ENCODE results near the gene PITPNC1.
"Not testable (repeated sequence)": the region's sequence is repeated elsewhere in the genome, so short reads cannot be mapped to it uniquely, and the experiment has no call there.

The PITPNC1 gene

GRCh38 chr17:67700037-67700724 lies 323.1 kb downstream of the PITPNC1 start:
- no peaks in the 10 kb centered on the region for H3K27me3 ChIP-seq (ENCODE audit: control insufficient read depth in 2 of 2, insufficient read depth in 2 of 2, low read length in 2 of 2)
- no peaks in the 10 kb centered on the region for H3K4me1 ChIP-seq (ENCODE audit: control insufficient read depth in 2 of 2, insufficient read depth in 2 of 2, low read length in 2 of 2)
- no peak overlapping the region for H3K9ac ChIP-seq (ENCODE audit: low read depth in 1 of 2, low read length in 2 of 2)
- H3K36me3 ChIP-seq (ENCODE audit: control insufficient read depth in 2 of 2, insufficient read depth in 2 of 2, low read length in 2 of 2) = no peaks in the 10 kb centered on the region
- no peaks in the 10 kb centered on the region for H3K9me3 ChIP-seq (ENCODE audit: control insufficient read depth in 2 of 2, low read length in 2 of 2)
- H3K27ac ChIP-seq (ENCODE audit: low read depth in 2 of 2, low read length in 2 of 2) = no peak overlapping the region
- no peak overlapping the region for H3K4me3 ChIP-seq (ENCODE audit: low read length in 2 of 2)

GRCh38 chr17:67700725-67701119 lies 323.6 kb downstream of the PITPNC1 start:
- H3K9ac ChIP-seq (ENCODE audit: low read depth in 1 of 2, low read length in 2 of 2) = no peak overlapping the region
- no peaks in the 10 kb centered on the region for H3K4me1 ChIP-seq (ENCODE audit: control insufficient read depth in 2 of 2, insufficient read depth in 2 of 2, low read length in 2 of 2)
- H3K27me3 ChIP-seq (ENCODE audit: control insufficient read depth in 2 of 2, insufficient read depth in 2 of 2, low read length in 2 of 2) = no peaks in the 10 kb centered on the region
- no peak overlapping the region for H3K27ac ChIP-seq (ENCODE audit: low read depth in 2 of 2, low read length in 2 of 2)
- no peaks in the 10 kb centered on the region for H3K36me3 ChIP-seq (ENCODE audit: control insufficient read depth in 2 of 2, insufficient read depth in 2 of 2, low read length in 2 of 2)
- H3K4me3 ChIP-seq (ENCODE audit: low read length in 2 of 2) = no peak overlapping the region
- no peaks in the 10 kb centered on the region for H3K9me3 ChIP-seq (ENCODE audit: control insufficient read depth in 2 of 2, low read length in 2 of 2)

- H3K27me3 ChIP-seq (ENCODE audit: control insufficient read depth in 2 of 2, insufficient read depth in 2 of 2, low read length in 2 of 2) = not testable (repeated sequence)
Observed at GRCh38 chr17:67702861-67703260, 325.8 kb downstream of the PITPNC1 start.

GRCh38 chr17:67707442-67707841 lies 330.4 kb downstream of the PITPNC1 start:
- H3K36me3 ChIP-seq (ENCODE audit: control insufficient read depth in 2 of 2, insufficient read depth in 2 of 2, low read length in 2 of 2) = no peaks in the 10 kb centered on the region
- no peaks in the 10 kb centered on the region for H3K27me3 ChIP-seq (ENCODE audit: control insufficient read depth in 2 of 2, insufficient read depth in 2 of 2, low read length in 2 of 2)
- no peaks in the 10 kb centered on the region for H3K4me1 ChIP-seq (ENCODE audit: control insufficient read depth in 2 of 2, insufficient read depth in 2 of 2, low read length in 2 of 2)

More at GRCh38 chr17:67702861-67703260, 325.8 kb downstream of the PITPNC1 start:
- not testable (repeated sequence) for H3K36me3 ChIP-seq (ENCODE audit: control insufficient read depth in 2 of 2, insufficient read depth in 2 of 2, low read length in 2 of 2); H3K27ac ChIP-seq (ENCODE audit: low read depth in 2 of 2, low read length in 2 of 2); H3K9me3 ChIP-seq (ENCODE audit: control insufficient read depth in 2 of 2, low read length in 2 of 2); H3K9ac ChIP-seq (ENCODE audit: low read depth in 1 of 2, low read length in 2 of 2); H3K4me1 ChIP-seq (ENCODE audit: control insufficient read depth in 2 of 2, insufficient read depth in 2 of 2, low read length in 2 of 2); H3K4me3 ChIP-seq (ENCODE audit: low read length in 2 of 2)

GRCh38 chr17:67708378-67708777 lies 331.3 kb downstream of the PITPNC1 start:
- H3K9me3 ChIP-seq (ENCODE audit: control insufficient read depth in 2 of 2, low read length in 2 of 2) = no peaks in the 10 kb centered on the region
- no peak overlapping the region for H3K4me3 ChIP-seq (ENCODE audit: low read length in 2 of 2)
- no peak overlapping the region for H3K27ac ChIP-seq (ENCODE audit: low read depth in 2 of 2, low read length in 2 of 2)
- no peaks in the 10 kb centered on the region for H3K4me1 ChIP-seq (ENCODE audit: control insufficient read depth in 2 of 2, insufficient read depth in 2 of 2, low read length in 2 of 2)
- no peak overlapping the region for H3K9ac ChIP-seq (ENCODE audit: low read depth in 1 of 2, low read length in 2 of 2)
- H3K27me3 ChIP-seq (ENCODE audit: control insufficient read depth in 2 of 2, insufficient read depth in 2 of 2, low read length in 2 of 2) = no peaks in the 10 kb centered on the region
- no peaks in the 10 kb centered on the region for H3K36me3 ChIP-seq (ENCODE audit: control insufficient read depth in 2 of 2, insufficient read depth in 2 of 2, low read length in 2 of 2)

More at GRCh38 chr17:67707442-67707841, 330.4 kb downstream of the PITPNC1 start:
- H3K4me3 ChIP-seq (ENCODE audit: low read length in 2 of 2) = no peak overlapping the region
- no peaks in the 10 kb centered on the region for H3K9me3 ChIP-seq (ENCODE audit: control insufficient read depth in 2 of 2, low read length in 2 of 2)
- no peak overlapping the region for H3K9ac ChIP-seq (ENCODE audit: low read depth in 1 of 2, low read length in 2 of 2)
- no peak overlapping the region for H3K27ac ChIP-seq (ENCODE audit: low read depth in 2 of 2, low read length in 2 of 2)

- H3K4me3 ChIP-seq (ENCODE audit: low read length in 2 of 2) = no peak overlapping the region
- H3K9me3 ChIP-seq (ENCODE audit: control insufficient read depth in 2 of 2, low read length in 2 of 2) = no peaks in the 10 kb centered on the region
Observed at GRCh38 chr17:67711916-67712315, 334.8 kb downstream of the PITPNC1 start.

GRCh38 chr17:67712375-67712774 lies 335.3 kb downstream of the PITPNC1 start:
- Histone ChIP-seq H3K4me1 (ENCODE audit: control insufficient read depth in 2 of 2, insufficient read depth in 2 of 2, low read length in 2 of 2) (peaks cover 0 to 6% of the 10 kb centered on the region in 2 donors), H3K36me3 (ENCODE audit: control insufficient read depth in 2 of 2, insufficient read depth in 2 of 2, low read length in 2 of 2) (no peaks in the 10 kb centered on the region), H3K4me3 (ENCODE audit: low read length in 2 of 2) (no peak overlapping the region), H3K27me3 (ENCODE audit: control insufficient read depth in 2 of 2, insufficient read depth in 2 of 2, low read length in 2 of 2) (no peaks in the 10 kb centered on the region), H3K9me3 (ENCODE audit: control insufficient read depth in 2 of 2, low read length in 2 of 2) (no peaks in the 10 kb centered on the region), H3K27ac (ENCODE audit: low read depth in 2 of 2, low read length in 2 of 2) (no peak overlapping the region), H3K9ac (ENCODE audit: low read depth in 1 of 2, low read length in 2 of 2) (no peak overlapping the region)

More at GRCh38 chr17:67711916-67712315, 334.8 kb downstream of the PITPNC1 start:
- H3K4me1 ChIP-seq (ENCODE audit: control insufficient read depth in 2 of 2, insufficient read depth in 2 of 2, low read length in 2 of 2) = peaks cover 0 to under 1% of the 10 kb centered on the region in 2 donors
- no peak overlapping the region for H3K27ac ChIP-seq (ENCODE audit: low read depth in 2 of 2, low read length in 2 of 2)
- no peaks in the 10 kb centered on the region for H3K27me3 ChIP-seq (ENCODE audit: control insufficient read depth in 2 of 2, insufficient read depth in 2 of 2, low read length in 2 of 2)
- H3K36me3 ChIP-seq (ENCODE audit: control insufficient read depth in 2 of 2, insufficient read depth in 2 of 2, low read length in 2 of 2) = no peaks in the 10 kb centered on the region
- no peak overlapping the region for H3K9ac ChIP-seq (ENCODE audit: low read depth in 1 of 2, low read length in 2 of 2)

- H3K9me3 ChIP-seq (ENCODE audit: control insufficient read depth in 2 of 2, low read length in 2 of 2) = no peaks in the 10 kb centered on the region
- H3K36me3 ChIP-seq (ENCODE audit: control insufficient read depth in 2 of 2, insufficient read depth in 2 of 2, low read length in 2 of 2) = no peaks in the 10 kb centered on the region
- peaks cover 0 to 6% of the 10 kb centered on the region in 2 donors for H3K4me1 ChIP-seq (ENCODE audit: control insufficient read depth in 2 of 2, insufficient read depth in 2 of 2, low read length in 2 of 2)
- no peak overlapping the region for H3K9ac ChIP-seq (ENCODE audit: low read depth in 1 of 2, low read length in 2 of 2)
- H3K27ac ChIP-seq (ENCODE audit: low read depth in 2 of 2, low read length in 2 of 2) = no peak overlapping the region
- H3K27me3 ChIP-seq (ENCODE audit: control insufficient read depth in 2 of 2, insufficient read depth in 2 of 2, low read length in 2 of 2) = no peaks in the 10 kb centered on the region
- H3K4me3 ChIP-seq (ENCODE audit: low read length in 2 of 2) = no peak overlapping the region
Observed at GRCh38 chr17:67713169-67713568, 336.1 kb downstream of the PITPNC1 start.

GRCh38 chr17:67716405-67716798 lies 339.3 kb downstream of the PITPNC1 start:
- Histone ChIP-seq H3K27me3 (ENCODE audit: control insufficient read depth in 2 of 2, insufficient read depth in 2 of 2, low read length in 2 of 2) (no peaks in the 10 kb centered on the region), H3K4me3 (ENCODE audit: low read length in 2 of 2) (no peak overlapping the region), H3K27ac (ENCODE audit: low read depth in 2 of 2, low read length in 2 of 2) (no peak overlapping the region), H3K9ac (ENCODE audit: low read depth in 1 of 2, low read length in 2 of 2) (no peak overlapping the region), H3K9me3 (ENCODE audit: control insufficient read depth in 2 of 2, low read length in 2 of 2) (no peaks in the 10 kb centered on the region), H3K4me1 (ENCODE audit: control insufficient read depth in 2 of 2, insufficient read depth in 2 of 2, low read length in 2 of 2) (peaks cover 6 to 16% of the 10 kb centered on the region in 2 donors), H3K36me3 (ENCODE audit: control insufficient read depth in 2 of 2, insufficient read depth in 2 of 2, low read length in 2 of 2) (peaks cover 4 to 8% of the 10 kb centered on the region in 2 donors)

- H3K27me3 ChIP-seq (ENCODE audit: control insufficient read depth in 2 of 2, insufficient read depth in 2 of 2, low read length in 2 of 2) = no peaks in the 10 kb centered on the region
- peaks cover 11 to 16% of the 10 kb centered on the region in 2 donors for H3K36me3 ChIP-seq (ENCODE audit: control insufficient read depth in 2 of 2, insufficient read depth in 2 of 2, low read length in 2 of 2)
- H3K4me3 ChIP-seq (ENCODE audit: low read length in 2 of 2) = peak overlapping the region; percentile 79 to 100
- H3K9me3 ChIP-seq (ENCODE audit: control insufficient read depth in 2 of 2, low read length in 2 of 2) = no peaks in the 10 kb centered on the region
- H3K9ac ChIP-seq (ENCODE audit: low read depth in 1 of 2, low read length in 2 of 2) = peak overlapping the region; percentile 79 to 93
- H3K27ac ChIP-seq (ENCODE audit: low read depth in 2 of 2, low read length in 2 of 2) = peak overlapping the region; percentile 79 to 82
- peaks cover 6 to 16% of the 10 kb centered on the region in 2 donors for H3K4me1 ChIP-seq (ENCODE audit: control insufficient read depth in 2 of 2, insufficient read depth in 2 of 2, low read length in 2 of 2)
Observed at GRCh38 chr17:67717192-67717623, 340.1 kb downstream of the PITPNC1 start.
